ENCODE results near the gene SMAD3. TPM values are rescaled to one million over a fixed set of nuclear protein-coding genes. Genes with fewer than 3 reads are reported as not detected.

Gene SMAD3
- total and polyA plus RNA-seq, 2 of the 8 experiments (the other 6 are each of a cell fraction or from before 2014, with no cell fraction given) = 10.1 to 12.4 TPM

GRCh38 chr15:67201136-67201535 is 135.7 kb downstream of the SMAD3 start:
- peaks cover 0 to 33% (median 10%) of the 10 kb centered on the region in 4 experiments; a peak in 4 of 8 replicates for H3K36me3 ChIP-seq (ENCODE audit: control insufficient read depth in 2 of 4, insufficient read depth in 4 of 4, low read length in 3 of 4)
- no peak overlapping the region for H2AK5ac ChIP-seq (ENCODE audit: low read depth, low read length)
- H3K4me1 ChIP-seq (replicated peaks in 1 of 4; ENCODE audit: control insufficient read depth in 3 of 4, insufficient read depth in 4 of 4, low read length in 3 of 4) = peaks cover 0 to 3% (median 1%) of the 10 kb centered on the region in 4 experiments; a peak in 2 of 7 replicates
- no peak overlapping the region for H2BK12ac ChIP-seq (ENCODE audit: low read depth, low read length)
- no peak overlapping the region for H2BK120ac ChIP-seq (replicated peaks; ENCODE audit: low read depth, low read length)
- DNase-seq (ENCODE audit: low read depth in 1 of 2, low spot score in 2 of 2) (no peak), FAIRE-seq (no peak)
- H4K8ac ChIP-seq (ENCODE audit: extremely low read depth, insufficient read depth, low read length) = no peak overlapping the region
- H3K56ac ChIP-seq (replicated peaks; ENCODE audit: insufficient read length, low read depth, low read length) = no peak overlapping the region
- H3K4me2 ChIP-seq (ENCODE audit: insufficient read depth in 1 of 2, low read depth in 2 of 2, low read length in 2 of 2) = no peak overlapping the region
- no peak overlapping the region for H4K5ac ChIP-seq (ENCODE audit: insufficient read length, low read depth, low read length)
- no peak overlapping the region for H4K91ac ChIP-seq (replicated peaks; ENCODE audit: insufficient read length, low read length)
- H3K79me2 ChIP-seq (ENCODE audit: control insufficient read depth in 1 of 2, insufficient read depth in 2 of 2, low read length in 2 of 2) = no peaks in the 10 kb centered on the region
- ChIA-PET CTCF (ENCODE audit: partially characterized antibody) (interaction anchor here (0.5 to 1.4 kb wide), 4 partner anchors 39 to 254 kb away, joined by 3 to 4 read pairs (median 3); no protein-coding TSS in a partner anchor), POLR2A (ENCODE audit: partially characterized antibody) (interaction anchor here (0.6 kb wide), 1 partner anchor 19 kb away, joined by 3 read pairs; no protein-coding TSS in a partner anchor)
- H3K9ac ChIP-seq (replicated peaks in 1 of 4; ENCODE audit: extremely low read depth in 1 of 4, low read depth in 3 of 4, low read length in 3 of 4) = no peak overlapping the region
- no peak overlapping the region for H3K4ac ChIP-seq (replicated peaks; ENCODE audit: insufficient read length, low read depth, low read length)
- H3K9me3 ChIP-seq (ENCODE audit: insufficient read depth in 2 of 2, low read depth in 1 of 2, low read length in 1 of 2) = no peaks in the 10 kb centered on the region
- no peak for TF ChIP-seq ZNF274 (IDR thresholded peaks at IDR 0.05; ENCODE audit: borderline replicate concordance, extremely low read depth, low read length)
- TF ChIP-seq SUZ12 (IDR thresholded peaks at IDR 0.05; ENCODE audit: low read length) = no peak
- TF ChIP-seq TAF1 (IDR thresholded peaks at IDR 0.05; ENCODE audit: low read depth, low read length) = no peak
- no peak for TF ChIP-seq RAD21 (IDR thresholded peaks at IDR 0.05 in 1 of 2, conservative IDR thresholded peaks at IDR 0.05 in 1 of 2; ENCODE audit: low read depth in 2 of 2, low read length in 2 of 2)
- no peak for TF ChIP-seq POLR2AphosphoS5 (IDR thresholded peaks at IDR 0.05; ENCODE audit: low read depth, low read length)
- TF ChIP-seq FOSL1 (IDR thresholded peaks at IDR 0.05; ENCODE audit: insufficient read depth, low read depth, low read length) = no peak
- no peak overlapping the region for H2BK20ac ChIP-seq (ENCODE audit: low read length)
- H2AFZ ChIP-seq (ENCODE audit: low read length) = no peak overlapping the region
- H3K79me1 ChIP-seq (ENCODE audit: low read depth, low read length) = peaks cover 2% of the 10 kb centered on the region
- no peak overlapping the region for H2BK15ac ChIP-seq (ENCODE audit: low read length)
- H3K23ac ChIP-seq (ENCODE audit: insufficient read length) = no peak overlapping the region
- H3K23me2 ChIP-seq (ENCODE audit: low read depth, low read length) = peaks cover 2% of the 10 kb centered on the region; the same call in 1 of the 2 replicates
- H4K20me1 ChIP-seq (replicated peaks in 1 of 2; ENCODE audit: control insufficient read depth in 1 of 2, insufficient read depth in 2 of 2, low read length in 2 of 2) = no peaks in the 10 kb centered on the region
- H2BK5ac ChIP-seq (ENCODE audit: low read depth, low read length) = no peak overlapping the region
- H3K18ac ChIP-seq (ENCODE audit: extremely low read depth, low read length) = no peak overlapping the region
- H3K27ac ChIP-seq (ENCODE audit: low read depth, low read length) = no peak overlapping the region
- H3K14ac ChIP-seq (ENCODE audit: insufficient read length) = no peak overlapping the region
- no peaks in the 10 kb centered on the region for H3K27me3 ChIP-seq (replicated peaks in 1 of 4; ENCODE audit: control insufficient read depth in 3 of 4, extremely low read depth in 1 of 4, insufficient read depth in 3 of 4, low read length in 3 of 4)
- H3K4me3 ChIP-seq (ENCODE audit: extremely low read depth in 1 of 4, insufficient read depth in 2 of 4, low read depth in 3 of 4, low read length in 4 of 4) = no peak overlapping the region

Data from H1 (cell line).